Measurements from ENCODE around the gene MUC2. TPM values are rescaled to one million over a fixed set of nuclear protein-coding genes. Genes with fewer than 3 reads are reported as not detected.

The MUC2 gene
- total and polyA plus RNA-seq, 9 of the 15 experiments (the other 6 are each of a cell fraction or from before 2014, with no cell fraction given): under 0.01 to 0.18 TPM; not detected in 7

- no peak for TF ChIP-seq HOXB6 (CRISPR knock-in tag; IDR thresholded peaks at IDR 0.05; ENCODE audit: borderline replicate concordance)
- TF ChIP-seq CREB5 (CRISPR knock-in tag; IDR thresholded peaks at IDR 0.05): no peak
- no peak for TF ChIP-seq SNRNP70 (optimal IDR thresholded peaks at IDR 0.05; ENCODE audit: low read depth, low read length)
- TF ChIP-seq THRAP3 (IDR thresholded peaks at IDR 0.05; ENCODE audit: borderline replicate concordance): no peak
- H4K20me1 ChIP-seq (replicated peaks; ENCODE audit: control insufficient read depth, insufficient read depth, low read length): peaks cover 3% of the 10 kb centered on the region; the same call in 1 of the 2 replicates
- 14% methylated on average over 13 of the region's 18 CpGs for WGBS (ENCODE audit: insufficient coverage, low coverage, missing lambda C conversion rate)
- intact Hi-C loops (cut with micrococcal nuclease) (no loop called here), in situ Hi-C loops (cut with MboI) (no loop called here)
- peaks cover 0 to 19% of the 10 kb centered on the region in 2 experiments; a peak in 3 of 5 replicates for H3K4me1 ChIP-seq (replicated peaks in 1 of 2; ENCODE audit: control insufficient read depth in 2 of 2, insufficient read depth in 2 of 2, low read length in 2 of 2)
- H3K27me3 ChIP-seq (ENCODE audit: control insufficient read depth in 2 of 2, insufficient read depth in 2 of 2, low read length in 2 of 2): peaks cover 3 to 28% of the 10 kb centered on the region in 2 experiments; a peak in 4 of 5 replicates
- DNase-seq (ENCODE audit: extremely low read depth in 1 of 4, low spot score in 3 of 4) (no peak), FAIRE-seq (no peak), ATAC-seq (no peak)
- no peak overlapping the region for H3K4me2 ChIP-seq (ENCODE audit: insufficient read depth, low read length)
- H2AFZ ChIP-seq (ENCODE audit: low read depth, low read length): no peak overlapping the region
- no peaks in the 10 kb centered on the region for H3K9me3 ChIP-seq (replicated peaks; ENCODE audit: control insufficient read depth, insufficient read depth, low read depth, low read length)
- H3K9me1 ChIP-seq (ENCODE audit: control insufficient read depth, insufficient read depth, low read length): no peaks in the 10 kb centered on the region
- no peaks in the 10 kb centered on the region for H3K79me2 ChIP-seq (ENCODE audit: control insufficient read depth, insufficient read depth, low read length)
- H3K27ac ChIP-seq (ENCODE audit: extremely low read depth, low read depth, low read length): no peak overlapping the region
- ChIA-PET CTCF (ENCODE audit: low intra/inter-chr PET ratio) (no interaction called here), POLR2A (no interaction called here)
- no TSS peak for BruUV-seq (replicated peaks)
- H3K4me3 ChIP-seq: no peak overlapping the region
- H3K36me3 ChIP-seq (ENCODE audit: control insufficient read depth, insufficient read depth, low read length): no peaks in the 10 kb centered on the region
- no peak overlapping the region for H3K9ac ChIP-seq (ENCODE audit: insufficient read depth in 1 of 2, low read depth in 2 of 2, low read length in 2 of 2)
Observed at GRCh38 chr11:1076061-1076665, 1.5 kb downstream of the MUC2 start.
